Activated CD4-positive, CD25-positive, alpha-beta regulatory T cell treated with anti-CD3 and anti-CD28 coated beads, Interleukin-2, amount 50 U/mL, for 24 hours (primary cell): ENCODE data around the gene PERM1.
"Not testable (repeated sequence)": the region's sequence is repeated elsewhere in the genome, so short reads cannot be mapped to it uniquely, and the experiment has no call there.

Experiments used
- ATAC-seq, 2 donors: fragments of 150-1000 bp; cut with Tn5 transposase; one replicate each; pipeline ENCODE4 v1.10.0; 2021; ENCODE audit warnings: mild to moderate bottlenecking in 1 of 2, moderate library complexity in 1 of 2

The PERM1 gene

GRCh38 chr1:1014799-1015681 is 33.1 kb upstream of the PERM1 start:
- no peak for ATAC-seq

GRCh38 chr1:1013922-1014648 is 32.2 kb upstream of the PERM1 start:
- ATAC-seq: peak in 1 of 2 donors; percentile 25

GRCh38 chr1:1013105-1013921 is 31.4 kb upstream of the PERM1 start, which contains the start of gene ISG15:
ISG15 (plus strand) TSS chr1:1013497; CDS start chr1:1013574, 77 bp downstream.
- peak; percentile 96 for ATAC-seq

- ATAC-seq: not testable (repeated sequence)
These were observed 30.8 kb upstream of the PERM1 start for GRCh38 chr1:1012736-1013104.

- no peak for ATAC-seq
These were observed 29.6 kb upstream of the PERM1 start for GRCh38 chr1:1011396-1011949.

- ATAC-seq: not testable (repeated sequence)
These were observed 28.2 kb upstream of the PERM1 start for GRCh38 chr1:1010131-1010530.

GRCh38 chr1:1006305-1007159 is 24.6 kb upstream of the PERM1 start:
- no peak for ATAC-seq

GRCh38 chr1:1005774-1006304 is 23.9 kb upstream of the PERM1 start:
- no peak for ATAC-seq

- no peak for ATAC-seq
These were observed 23.1 kb upstream of the PERM1 start for GRCh38 chr1:1004780-1005697.

GRCh38 chr1:1004420-1004779 is 22.5 kb upstream of the PERM1 start:
- ATAC-seq: no peak

GRCh38 chr1:1003618-1004419 is 21.9 kb upstream of the PERM1 start:
- no peak for ATAC-seq

- ATAC-seq: no peak
These were observed 19.3 kb upstream of the PERM1 start for GRCh38 chr1:1001057-1001783.

- peak in 1 of 2 donors; percentile 25 for ATAC-seq
These were observed 18.6 kb upstream of the PERM1 start for GRCh38 chr1:1000357-1001056.

- ATAC-seq: peak; percentile 63 to 68
These were observed 17.9 kb upstream of the PERM1 start, which contains the start of gene HES4 for GRCh38 chr1:999725-1000356. HES4 (minus strand) TSS chr1:1000097; CDS start chr1:999973, 124 bp downstream.

- no peak for ATAC-seq
These were observed 17.3 kb upstream of the PERM1 start for GRCh38 chr1:998995-999724.

GRCh38 chr1:998745-998994 is 16.8 kb upstream of the PERM1 start:
- ATAC-seq: no peak
